Nephron progenitor cell (in vitro differentiated cells): Measurements from ENCODE around the gene CDH4.
A peak's percentile ranks its signal among the peaks of the same experiment; 100 is the strongest.

Experiments used
- DNase-seq: peaks from one replicate; pipeline ENCODE4 v3.0.0; 2021
- H3K27ac Mint-ChIP-seq: 2 replicates; pipeline ENCODE4 v1.8.0; 2021; ENCODE audit warnings: mild to moderate bottlenecking, moderate library complexity, mixed read lengths
- H3K27me3 Mint-ChIP-seq: 2 replicates; pipeline ENCODE4 v1.8.0; 2021; ENCODE audit warnings: mild to moderate bottlenecking, low read depth, mixed read lengths; ENCODE audit not compliant: poor library complexity
- H3K36me3 Mint-ChIP-seq: 2 replicates; pipeline ENCODE4 v1.8.0; 2021; ENCODE audit warnings: low read depth, mixed read lengths
- H3K4me1 Mint-ChIP-seq: 2 replicates; pipeline ENCODE4 v1.8.0; 2021; ENCODE audit warnings: mixed read lengths
- H3K4me3 Mint-ChIP-seq: 2 replicates; pipeline ENCODE4 v1.8.0; 2021; ENCODE audit warnings: mild to moderate bottlenecking, moderate library complexity, mixed read lengths
- H3K9me3 Mint-ChIP-seq: 2 replicates; pipeline ENCODE4 v1.8.0; 2021; ENCODE audit warnings: mild to moderate bottlenecking, moderate library complexity, mixed read lengths
- CTCF ChIP-seq: fragments of 200-600 bp; sonication (generic); IDR thresholded peaks from 2 replicates; pipeline ENCODE4 v1.5.0; 2021; ENCODE audit warnings: antibody characterized with exemption

Gene CDH4

GRCh38 chr20:61385296-61385695 lies 133.2 kb downstream of the CDH4 start:
- no peak for DNase-seq
- H3K4me1 Mint-ChIP-seq = peaks cover 17% of the 10 kb centered on the region

GRCh38 chr20:61385731-61386130 lies 133.7 kb downstream of the CDH4 start:
- Mint-ChIP-seq H3K36me3 (peaks cover 5% of the 10 kb centered on the region), H3K9me3 (peaks cover 48% of the 10 kb centered on the region), H3K4me3 (no peak overlapping the region), H3K27ac (no peak overlapping the region), H3K27me3 (peaks cover 5% of the 10 kb centered on the region), H3K4me1 (peaks cover 17% of the 10 kb centered on the region)
- DNase-seq = no peak
- TF ChIP-seq CTCF = no peak

More at GRCh38 chr20:61385296-61385695, 133.2 kb downstream of the CDH4 start:
- no peak for TF ChIP-seq CTCF
- Mint-ChIP-seq H3K27ac (no peak overlapping the region), H3K27me3 (peaks cover 5% of the 10 kb centered on the region), H3K9me3 (peaks cover 49% of the 10 kb centered on the region), H3K36me3 (peaks cover 5% of the 10 kb centered on the region), H3K4me3 (no peak overlapping the region)

- Mint-ChIP-seq H3K4me1 (peaks cover 29% of the 10 kb centered on the region), H3K27ac (no peak overlapping the region), H3K27me3 (peaks cover 5% of the 10 kb centered on the region), H3K4me3 (peak overlapping the region; percentile 52), H3K9me3 (peaks cover 33% of the 10 kb centered on the region), H3K36me3 (peaks cover 5% of the 10 kb centered on the region)
- peak; percentile 68 for DNase-seq
- TF ChIP-seq CTCF = no peak
Measured at GRCh38 chr20:61387204-61387953, 135.3 kb downstream of the CDH4 start.

- no peak for DNase-seq
- Mint-ChIP-seq H3K27me3 (peaks cover 8% of the 10 kb centered on the region), H3K27ac (no peak overlapping the region), H3K9me3 (peaks cover 28% of the 10 kb centered on the region), H3K4me3 (peak overlapping the region; percentile 52), H3K36me3 (peaks cover 5% of the 10 kb centered on the region), H3K4me1 (peaks cover 34% of the 10 kb centered on the region)
- no peak for TF ChIP-seq CTCF
Measured at GRCh38 chr20:61387954-61388348, 135.9 kb downstream of the CDH4 start.

- Mint-ChIP-seq H3K9me3 (peaks cover 24% of the 10 kb centered on the region), H3K4me3 (no peak overlapping the region), H3K27me3 (peaks cover 8% of the 10 kb centered on the region), H3K4me1 (peaks cover 37% of the 10 kb centered on the region), H3K27ac (no peak overlapping the region), H3K36me3 (peaks cover 5% of the 10 kb centered on the region)
- no peak for DNase-seq
- no peak for TF ChIP-seq CTCF
Measured at GRCh38 chr20:61389077-61389476, 137.0 kb downstream of the CDH4 start.

GRCh38 chr20:61391185-61391584 lies 139.1 kb downstream of the CDH4 start:
- H3K4me3 Mint-ChIP-seq = no peak overlapping the region
- peaks cover 35% of the 10 kb centered on the region for H3K4me1 Mint-ChIP-seq
- peaks cover 5% of the 10 kb centered on the region for H3K36me3 Mint-ChIP-seq
- peaks cover 8% of the 10 kb centered on the region for H3K27me3 Mint-ChIP-seq
- no peak overlapping the region for H3K27ac Mint-ChIP-seq
- no peak for TF ChIP-seq CTCF
- no peak for DNase-seq
- H3K9me3 Mint-ChIP-seq = peaks cover 9% of the 10 kb centered on the region
